Measurements from ENCODE around the gene RIMOC1. TPM values are rescaled to one million over a fixed set of nuclear protein-coding genes. Genes with fewer than 3 reads are reported as not detected.

The RIMOC1 gene, protein sequence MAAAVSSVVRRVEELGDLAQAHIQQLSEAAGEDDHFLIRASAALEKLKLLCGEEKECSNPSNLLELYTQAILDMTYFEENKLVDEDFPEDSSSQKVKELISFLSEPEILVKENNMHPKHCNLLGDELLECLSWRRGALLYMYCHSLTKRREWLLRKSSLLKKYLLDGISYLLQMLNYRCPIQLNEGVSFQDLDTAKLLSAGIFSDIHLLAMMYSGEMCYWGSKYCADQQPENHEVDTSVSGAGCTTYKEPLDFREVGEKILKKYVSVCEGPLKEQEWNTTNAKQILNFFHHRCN
- 14.6 and 18.1 TPM in 2 replicates for total RNA-seq

DNA sequence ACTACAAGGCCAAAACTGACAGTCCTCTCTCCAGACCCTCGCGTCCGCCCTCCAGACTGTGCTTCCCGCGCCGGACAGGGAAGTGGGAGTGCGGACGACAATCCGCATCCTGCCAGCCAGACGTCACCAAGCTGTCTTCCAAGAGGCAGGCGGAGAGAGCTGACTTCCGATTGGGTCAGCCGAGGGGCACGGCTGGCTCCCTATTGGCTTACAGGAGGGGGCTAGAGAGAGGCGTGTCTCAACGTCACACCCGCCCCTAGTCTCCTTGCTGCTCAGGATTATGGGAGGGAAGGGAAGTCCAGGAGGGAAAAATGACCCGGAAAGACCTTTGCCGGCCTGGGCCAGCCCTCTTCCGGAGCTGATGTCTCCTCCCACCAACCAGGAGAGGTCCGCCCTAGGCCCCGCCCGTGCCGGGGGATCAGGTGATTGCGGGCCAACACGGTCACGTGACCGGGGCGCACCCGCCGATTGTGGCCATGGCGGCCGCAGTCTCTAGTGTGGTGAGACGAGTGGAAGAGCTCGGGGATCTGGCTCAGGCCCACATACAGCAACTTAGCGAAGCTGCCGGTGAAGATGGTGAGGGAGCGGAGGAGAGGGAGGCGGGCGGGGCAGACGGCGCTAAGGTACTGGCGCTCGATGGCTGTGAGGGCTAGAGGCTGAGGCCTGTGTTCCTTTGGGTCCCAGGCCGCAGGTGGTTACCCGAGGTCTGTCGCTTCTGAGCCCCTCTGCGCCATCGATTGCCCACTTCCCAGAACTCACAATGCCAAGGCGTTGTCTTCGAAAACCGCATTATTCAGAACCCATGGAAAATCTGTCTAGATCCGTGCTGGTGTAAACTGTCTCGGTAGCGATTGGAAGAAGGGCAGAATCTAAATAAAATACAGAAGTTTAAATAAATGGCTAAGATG, at the start of gene RIMOC1:
Gene RIMOC1, plus strand, starts transcription at position 453 of the 908 bp plus-strand sequence. Its CDS starts 24 bp downstream, at position 477.
- peak; percentile 100 for DNase-seq

DNA sequence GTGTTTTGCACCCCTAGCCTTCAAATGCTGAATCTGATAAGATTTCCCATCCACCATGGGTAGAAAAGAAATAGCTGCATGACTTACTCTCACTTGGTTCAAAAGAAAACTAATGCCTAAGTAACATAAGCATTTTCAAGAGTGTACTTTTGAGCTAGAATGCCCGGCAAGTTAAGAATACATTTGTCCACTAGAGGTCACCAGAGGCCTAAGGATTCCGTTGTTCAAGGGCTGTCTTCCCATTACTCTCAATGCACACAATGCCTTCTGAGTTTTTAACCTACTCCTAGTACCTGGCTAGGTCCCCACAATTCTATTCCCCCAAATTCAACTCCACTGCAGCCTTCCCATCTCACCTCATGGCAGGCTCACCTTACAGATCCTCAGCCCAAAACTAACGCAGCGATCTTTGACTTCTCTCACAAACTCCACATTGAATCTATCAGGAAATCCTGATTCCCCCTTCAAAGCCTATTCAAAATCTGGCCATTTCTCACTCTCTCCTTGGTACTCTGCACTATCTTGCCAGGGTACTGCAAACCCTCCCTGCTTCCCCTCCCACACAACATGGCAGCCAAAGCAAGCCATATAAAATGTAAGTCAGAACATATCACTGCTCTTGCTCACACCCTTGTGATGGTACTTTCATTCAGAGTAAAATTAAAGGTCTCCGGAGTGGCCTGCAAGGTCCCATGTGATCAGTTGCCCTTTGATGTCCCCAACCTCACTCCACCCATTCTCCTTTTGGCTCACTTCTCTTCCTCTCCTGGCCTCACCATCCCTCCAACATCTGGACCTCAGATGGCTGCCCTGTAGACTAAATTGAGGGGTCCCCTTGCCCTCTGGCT, 47.3 kb upstream of the RIMOC1 start:
- peak; percentile 88 for DNase-seq

DNA sequence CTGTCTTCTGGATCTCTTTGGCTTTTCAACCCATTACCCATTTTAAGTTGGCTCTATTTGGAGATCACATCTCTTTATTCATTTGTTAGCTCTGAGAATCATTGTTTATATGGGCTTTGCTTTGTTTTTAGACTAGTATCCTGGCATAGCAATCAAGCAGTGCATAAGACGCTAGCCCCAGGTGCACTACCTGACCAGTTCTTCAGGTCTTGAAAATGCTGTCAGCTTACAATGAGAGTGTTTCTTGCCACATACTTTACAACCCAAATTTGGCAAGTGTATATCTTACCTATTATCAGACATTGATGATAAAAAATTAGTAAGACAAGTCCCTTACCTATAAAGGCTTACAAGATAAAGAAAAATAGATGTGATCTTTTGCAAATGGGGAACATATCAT, 46.2 kb upstream of the RIMOC1 start:
- DNase-seq: no peak

DNA sequence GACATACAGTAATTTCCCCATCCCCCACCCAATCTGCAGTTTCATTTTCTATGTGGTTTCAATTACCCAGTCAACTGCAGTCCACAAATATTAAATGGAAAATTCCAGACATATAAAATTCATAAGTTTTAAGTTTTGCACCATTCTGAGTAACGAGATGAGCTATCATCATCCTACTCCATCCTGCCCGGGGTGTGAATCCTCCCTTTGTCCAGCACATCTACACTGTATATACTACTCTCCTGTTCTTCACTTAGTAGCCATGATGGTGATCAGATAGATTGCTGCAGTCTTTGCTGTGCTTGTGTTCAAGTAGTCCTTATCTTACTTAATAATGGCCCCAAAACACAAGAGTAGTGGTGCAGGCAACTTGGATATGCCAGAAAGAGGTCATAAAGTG, 45.3 kb upstream of the RIMOC1 start:
- DNase-seq: no peak

DNA sequence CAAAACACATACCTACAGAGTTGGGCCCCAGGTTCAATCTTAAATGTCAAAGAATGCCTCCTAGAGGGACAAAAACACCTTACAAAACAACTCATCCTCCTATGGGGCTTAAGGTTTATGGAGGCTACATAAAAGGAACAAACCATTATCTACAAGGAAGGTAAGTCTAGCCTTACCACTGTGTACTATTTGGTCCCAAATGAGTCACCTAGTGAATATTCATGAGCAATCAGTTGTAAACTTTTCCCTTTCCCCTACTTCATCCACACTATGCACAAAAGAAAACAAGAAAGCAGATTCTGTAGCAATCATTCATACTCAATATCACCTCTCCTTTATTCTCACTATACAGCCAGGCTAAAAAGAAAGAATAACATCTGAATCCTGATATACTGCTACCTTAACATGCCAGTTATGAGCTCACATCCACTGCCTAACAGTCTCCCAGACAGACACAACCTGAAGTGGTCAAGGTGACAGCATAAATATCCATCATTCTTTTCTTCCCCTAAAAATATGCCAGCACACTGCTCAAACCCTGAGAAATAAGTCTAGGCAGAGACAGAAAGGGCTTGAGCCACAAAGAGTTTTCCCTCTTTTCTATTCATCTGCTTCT, 40.2 kb upstream of the RIMOC1 start:
- no peak for DNase-seq

DNA sequence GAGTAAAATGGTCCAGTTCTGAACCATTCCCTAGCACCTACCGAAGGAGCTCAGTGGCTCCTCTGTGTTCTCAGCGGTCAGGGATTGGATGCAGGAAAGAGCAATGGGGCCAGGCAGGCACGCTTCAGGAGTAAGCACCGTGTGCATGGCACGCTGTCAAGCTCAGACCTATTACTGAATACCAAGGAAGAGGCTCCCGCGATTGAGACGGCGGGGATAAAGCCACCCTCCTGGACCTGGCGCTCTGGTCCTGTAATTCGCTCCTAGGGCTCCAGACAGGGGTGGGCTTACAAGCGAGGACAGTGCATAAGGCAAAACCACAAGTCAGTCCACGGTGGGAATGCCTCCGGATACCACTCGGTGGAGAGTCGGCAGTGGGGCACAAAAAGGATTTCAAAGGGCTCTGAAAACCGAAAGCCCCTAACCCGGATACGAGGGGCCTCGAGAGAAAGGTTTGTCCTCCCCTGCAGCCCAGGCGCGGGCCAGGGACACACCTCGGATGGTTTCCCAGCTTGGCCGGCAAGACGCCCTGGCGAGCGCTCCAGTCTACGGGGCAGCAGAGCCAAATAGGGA, 34.9 kb upstream of the RIMOC1 start:
- DNase-seq: peak; percentile 52

DNA sequence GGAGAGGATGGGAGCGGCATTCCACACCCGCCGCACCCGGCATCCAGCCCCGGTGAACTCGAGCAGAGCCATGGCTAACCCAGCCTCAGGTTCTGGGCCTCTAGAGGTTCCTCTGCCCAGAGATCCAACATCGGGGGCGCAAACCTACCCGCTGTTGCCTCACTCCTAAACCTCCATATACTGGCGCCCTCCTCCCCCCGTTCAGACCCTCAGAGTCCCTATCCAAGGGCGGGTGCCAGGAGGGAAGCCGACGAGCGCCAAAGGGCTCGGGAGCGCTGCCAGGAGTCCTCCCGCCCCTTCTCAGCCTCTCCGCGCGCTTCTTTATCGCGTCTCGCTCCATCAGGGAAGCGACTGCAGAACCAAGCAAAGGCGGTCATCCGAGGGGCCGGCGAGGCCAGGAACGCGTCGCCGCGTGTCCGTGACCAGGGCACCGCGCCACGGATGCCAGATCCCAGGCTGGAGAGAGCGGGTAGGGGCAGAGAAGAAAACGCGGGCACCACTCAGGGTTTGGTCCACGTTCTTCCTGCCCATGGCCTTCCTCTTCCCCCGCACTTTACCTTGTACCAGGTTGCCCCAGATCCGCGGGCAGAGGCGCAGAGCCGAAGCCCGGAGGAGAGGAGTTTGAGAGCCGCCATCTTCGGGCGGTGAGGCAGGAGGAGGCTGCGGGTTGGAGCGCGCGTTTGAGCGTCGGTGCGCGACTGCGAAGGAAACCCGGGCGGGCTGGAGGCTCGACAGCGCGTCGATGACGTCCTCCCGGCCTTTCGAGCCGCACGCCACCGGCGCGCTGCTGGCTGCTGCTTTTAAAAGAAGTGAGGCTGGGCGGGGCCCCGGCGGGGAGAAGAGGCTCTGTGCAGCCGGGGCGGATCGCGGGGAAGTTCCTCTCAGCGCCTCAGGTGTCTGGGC, 34.2 kb upstream of the RIMOC1 start, which contains the start of gene OXCT1:
Gene OXCT1, minus strand, starts transcription at position 702 of the 903 bp plus-strand sequence. Its CDS starts 67 bp downstream, at position 635.
- DNase-seq: peak; percentile 88

DNA sequence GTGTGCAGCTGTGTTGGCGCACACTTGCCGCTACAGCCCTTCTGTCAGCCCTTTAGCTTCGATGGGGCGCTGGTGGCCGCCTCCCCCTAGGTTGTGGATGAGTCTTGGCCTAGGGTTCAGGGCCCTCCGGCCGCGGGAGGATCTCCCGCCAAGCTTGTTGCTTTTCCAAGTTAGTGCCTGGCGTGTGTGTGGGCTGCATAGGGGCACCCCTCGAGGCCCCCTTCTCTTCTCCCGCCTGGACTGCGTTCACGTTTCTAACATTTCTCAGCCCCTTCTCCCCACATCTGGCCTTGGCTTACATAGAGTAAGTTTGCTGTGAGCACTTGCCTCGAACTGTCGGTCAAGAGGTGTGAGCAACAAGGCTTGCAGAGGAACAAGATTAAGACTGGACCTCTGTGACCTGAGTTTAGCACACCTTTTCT, 33.5 kb upstream of the RIMOC1 start:
- DNase-seq: no peak

DNA sequence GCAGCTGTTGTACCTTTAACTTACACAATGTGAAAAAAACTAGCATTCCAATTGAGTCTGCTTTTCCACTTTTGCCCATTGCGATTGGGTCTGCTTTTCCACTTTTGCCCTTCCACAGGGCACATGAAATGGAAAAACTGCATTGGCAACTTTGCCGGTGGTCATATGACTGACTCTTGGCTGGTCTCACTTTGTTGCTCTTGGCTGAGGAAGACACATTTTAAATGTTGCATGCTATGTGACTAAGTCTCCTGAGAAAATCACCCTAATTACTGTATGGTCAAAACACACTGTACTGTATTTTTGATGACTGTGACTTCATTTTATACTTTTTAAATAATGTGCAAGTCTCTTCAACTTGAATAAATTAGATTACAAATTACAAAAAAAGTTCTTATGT, 32.3 kb upstream of the RIMOC1 start:
- DNase-seq: peak; percentile 81

DNA sequence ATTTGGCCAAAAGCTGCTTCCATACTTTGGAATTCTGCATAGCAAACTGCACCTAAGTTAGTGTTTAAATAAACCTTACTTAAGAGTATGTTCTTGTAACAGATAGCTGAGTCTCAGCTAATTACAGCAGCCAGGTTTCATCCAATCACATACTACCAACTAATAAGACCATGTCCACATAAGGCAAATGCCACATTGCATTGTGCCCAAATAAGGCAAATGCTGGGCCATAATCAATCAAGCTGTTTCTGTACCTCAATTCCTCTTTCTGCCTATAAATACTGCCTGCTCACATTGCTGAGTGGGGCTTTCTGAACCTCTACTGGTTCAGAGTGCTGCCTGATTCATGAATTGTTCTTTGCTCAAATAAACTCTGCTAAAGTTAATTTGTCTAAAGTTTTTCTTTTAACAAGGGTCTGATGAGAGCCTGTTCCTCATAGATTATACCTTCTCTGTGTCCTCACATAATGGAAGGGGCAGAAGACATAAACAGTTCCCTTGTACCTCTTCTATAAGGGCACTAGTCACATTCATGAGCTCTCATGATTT, 29.6 kb upstream of the RIMOC1 start:
- DNase-seq: no peak

DNA sequence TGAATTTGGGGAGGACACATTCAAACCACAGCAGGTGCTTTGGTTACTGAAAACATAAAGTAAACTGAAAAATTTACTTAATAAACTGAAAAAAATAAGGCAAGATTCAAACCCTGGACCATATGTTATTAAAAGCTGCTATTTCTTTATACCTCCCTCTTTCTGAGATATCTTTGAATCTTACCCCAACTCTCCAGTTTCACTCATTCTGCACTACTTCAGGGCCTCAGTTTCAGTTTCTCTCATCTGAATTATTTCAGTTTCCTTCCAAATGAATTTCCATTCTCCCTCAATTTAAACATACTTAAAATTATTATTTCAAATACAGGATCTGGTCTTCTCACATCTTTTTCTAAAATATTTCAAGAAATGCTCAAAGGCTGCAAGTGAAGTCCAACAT, 29.0 kb upstream of the RIMOC1 start:
- DNase-seq: no peak

DNA sequence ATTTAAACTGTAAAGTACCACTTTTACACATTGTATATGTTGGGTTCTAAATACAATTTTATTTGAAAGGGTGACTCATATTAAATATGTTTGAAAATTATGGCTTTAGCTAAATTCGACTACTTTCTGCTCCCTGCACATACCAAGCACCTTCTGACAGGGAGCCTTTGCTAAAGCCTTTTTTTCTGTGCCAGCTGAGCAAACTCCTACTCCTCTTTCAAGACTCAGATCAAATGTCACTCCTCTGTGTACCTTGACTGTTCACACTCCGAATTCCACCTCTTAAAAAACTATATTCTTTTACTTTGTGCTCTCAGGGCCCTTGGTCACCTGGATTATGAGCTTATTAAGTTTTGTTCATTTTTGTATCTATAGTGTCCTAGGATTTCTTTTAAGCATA, 27.5 kb upstream of the RIMOC1 start:
- no peak for DNase-seq

DNA sequence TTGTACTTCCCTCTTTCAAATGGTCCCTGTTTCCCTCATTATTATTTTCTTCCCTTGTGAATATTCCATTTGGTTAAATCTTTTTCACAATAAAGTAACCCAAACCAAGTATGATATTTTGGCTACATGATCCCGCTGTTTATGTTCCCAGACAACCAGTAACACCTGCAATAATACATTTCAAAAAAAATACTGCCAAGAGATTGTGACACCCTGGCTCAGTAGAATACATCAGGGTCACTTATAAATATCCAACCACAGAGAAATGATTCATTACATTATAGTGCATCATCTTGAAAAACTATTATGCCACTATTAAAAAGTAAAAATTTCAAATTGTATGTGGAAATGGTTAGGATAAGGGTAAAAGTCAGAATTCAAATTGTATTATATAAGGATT, 26.7 kb upstream of the RIMOC1 start:
- DNase-seq: no peak

DNA sequence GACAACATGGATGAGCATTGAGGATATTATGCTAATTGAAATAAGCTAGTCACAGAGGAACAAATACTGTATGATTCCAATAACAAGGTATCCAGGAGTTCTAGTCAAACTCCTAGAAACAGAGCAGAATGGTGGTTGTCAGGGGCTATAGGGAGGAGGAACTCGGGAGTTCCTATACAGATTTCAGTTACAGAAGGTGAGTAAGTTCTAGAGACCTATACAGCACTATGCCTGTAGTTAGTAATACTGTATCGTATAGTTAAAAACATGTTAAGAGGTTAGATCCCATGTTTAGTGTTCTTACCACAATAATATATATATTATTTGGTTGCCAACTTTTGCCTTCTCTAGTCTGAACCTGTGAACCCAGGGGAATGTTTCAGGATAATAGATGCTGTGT, 26.0 kb upstream of the RIMOC1 start:
- DNase-seq: no peak

DNA sequence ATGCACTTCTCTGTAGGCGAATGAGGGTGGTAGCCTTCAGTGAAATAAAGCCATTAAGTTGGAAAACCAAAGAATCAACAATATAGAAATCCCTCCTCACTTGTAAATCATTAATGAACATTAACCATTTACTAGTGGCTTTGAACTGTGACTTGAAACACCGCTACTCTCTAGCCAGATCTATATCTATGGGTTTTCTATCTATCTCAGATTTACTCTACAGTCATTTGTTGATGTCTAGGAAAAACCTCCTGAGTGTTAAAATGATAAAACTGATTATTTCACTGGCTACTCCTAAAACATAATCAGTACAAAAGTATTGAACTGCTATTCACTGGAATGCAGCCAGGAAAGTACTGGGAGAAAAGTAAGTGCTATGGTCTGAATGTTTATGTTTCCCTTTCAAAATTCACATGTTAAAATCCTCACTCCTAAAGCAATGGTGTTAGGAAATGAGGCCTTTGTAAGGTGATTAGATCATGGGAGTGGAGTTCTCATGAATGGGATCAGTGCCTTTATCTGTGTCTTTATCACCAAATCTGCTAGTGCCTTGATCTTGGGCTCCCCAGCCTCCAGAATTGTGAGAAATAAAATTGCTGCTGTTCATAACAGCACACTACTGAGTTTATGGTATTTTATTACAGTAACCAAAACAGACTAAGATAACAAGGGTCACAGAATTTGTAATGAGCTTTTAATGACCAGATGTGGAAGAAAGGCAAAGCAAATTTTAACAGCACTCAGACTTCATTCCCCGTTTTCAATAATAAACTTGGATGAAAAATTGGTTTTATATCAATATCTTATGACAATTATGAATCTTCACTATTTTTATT, 25.3 kb upstream of the RIMOC1 start:
- DNase-seq: no peak

DNA sequence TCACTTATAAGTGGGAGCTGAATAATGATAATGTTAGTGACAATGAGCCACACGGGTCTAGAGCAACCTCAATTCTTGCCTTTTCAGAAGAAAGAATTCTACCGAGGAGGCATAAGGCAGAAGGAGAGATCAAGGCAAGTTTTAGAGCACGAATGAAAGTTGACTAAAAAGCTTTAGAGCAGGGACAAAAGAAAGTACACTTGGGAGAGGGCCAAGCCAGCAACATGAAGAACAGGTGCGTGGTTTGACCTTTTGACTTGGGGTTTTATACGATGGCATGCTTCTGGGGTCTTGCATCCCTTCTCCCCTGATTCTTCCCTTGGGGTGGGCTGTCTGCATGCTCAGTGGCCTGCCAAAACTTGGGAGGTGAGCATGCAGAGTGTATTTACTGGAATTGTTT, 21.4 kb upstream of the RIMOC1 start:
- no peak for DNase-seq

DNA sequence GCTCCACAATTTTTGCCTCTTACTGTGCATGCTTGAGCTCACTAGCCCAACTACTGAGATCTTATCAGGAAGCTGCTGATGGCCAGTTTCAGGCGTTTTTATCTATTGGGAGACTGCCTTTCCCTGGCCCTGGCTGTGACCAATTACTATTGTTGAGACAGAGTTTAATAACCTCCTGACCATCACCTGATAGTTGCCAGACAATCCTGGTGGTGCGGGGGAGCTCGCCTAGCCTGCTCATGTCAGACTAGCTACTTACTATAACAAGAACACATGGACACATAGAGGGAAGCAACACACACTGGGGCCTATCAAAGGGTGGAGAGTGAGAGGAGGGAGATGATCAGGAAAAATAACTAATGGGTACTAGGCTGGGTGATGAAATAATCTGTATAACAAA, 20.9 kb upstream of the RIMOC1 start:
- DNase-seq: no peak

DNA sequence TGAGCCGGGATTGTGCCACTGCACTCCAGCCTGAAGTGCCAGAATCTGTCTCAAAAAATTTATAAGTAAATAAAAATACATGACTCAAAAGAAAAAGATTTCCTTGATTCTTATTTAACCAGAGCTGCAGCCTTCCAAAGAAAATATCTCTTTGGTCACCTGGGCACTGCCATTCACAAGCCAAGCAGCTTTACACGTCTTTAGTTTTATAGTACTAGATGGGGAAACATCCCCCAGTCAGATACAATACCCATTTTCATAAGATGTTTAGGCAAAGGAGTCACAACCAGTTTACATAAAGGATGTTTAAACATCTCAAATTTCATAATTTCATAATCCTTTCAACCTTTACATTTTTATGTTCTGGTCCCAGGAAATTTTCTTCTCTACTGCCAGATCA, 20.2 kb upstream of the RIMOC1 start:
- no peak for DNase-seq

DNA sequence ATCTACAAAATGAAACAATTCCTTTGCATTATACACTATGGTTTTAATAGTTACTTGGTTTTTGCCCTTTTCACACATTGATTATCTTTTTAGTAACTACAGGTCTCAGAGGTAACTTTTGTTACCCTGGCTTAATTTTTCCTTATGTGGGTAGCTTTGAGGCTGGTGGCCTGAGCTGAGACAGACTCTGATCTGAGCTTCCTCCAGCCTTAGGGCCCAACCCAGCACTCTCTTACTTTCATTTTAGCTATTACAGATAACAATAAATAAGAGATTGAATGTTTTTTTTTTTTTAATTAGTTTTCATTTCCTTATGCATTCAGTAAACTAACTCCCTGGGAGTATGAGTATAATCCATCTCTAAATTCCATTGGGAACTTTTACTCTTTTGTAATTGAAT, 18.9 kb upstream of the RIMOC1 start:
- DNase-seq: no peak

All from dermis blood vessel endothelial cell (primary cell).